Muscle of back (tissue), 11 donors: ENCODE measurements around the gene PGRMC2. TPM values are rescaled to one million over a fixed set of nuclear protein-coding genes. Genes with fewer than 3 reads are reported as not detected.

Source experiments
- DNase-seq, 3 donors: peaks; one replicate each; pipeline versions ENCODE4 v3.0.0 to v3.0.0-alpha.2; 2013
- polyA plus RNA-seq, 10 donors: library from polyadenylated mRNA; unstranded; fragments of 120-200 nt; gene quantifications; one replicate each; pipeline ENCODE4 v1.2.1, GENCODE V29; 2013; ENCODE audit not compliant: insufficient read length in 10 of 10

PGRMC2 gene
- polyA plus RNA-seq, 10 donors, result 64.2 to 88.5 (median 76.9) TPM

DNA sequence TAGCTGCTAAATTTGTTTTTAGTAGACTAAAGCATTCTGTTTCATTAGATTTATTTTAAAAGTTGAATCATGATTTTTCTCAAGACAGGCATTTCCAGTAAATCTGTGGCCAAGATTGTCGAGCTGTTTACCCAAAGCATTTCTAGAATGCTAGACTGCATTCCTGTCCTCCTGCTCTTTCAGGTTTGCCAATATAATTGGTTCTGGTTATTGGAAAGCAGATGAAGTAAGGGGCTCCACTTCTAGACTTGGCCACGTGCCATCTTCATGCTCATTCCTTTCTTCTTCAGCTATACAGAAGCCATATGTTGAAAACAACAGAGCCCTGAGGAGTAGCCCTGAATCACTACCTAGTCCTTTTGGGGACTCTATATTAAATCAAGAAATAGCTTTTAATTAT is 62.5 kb downstream of the PGRMC2 start:
- DNase-seq, result peak in 2 of 3 donors; percentile 25 to 86

DNA sequence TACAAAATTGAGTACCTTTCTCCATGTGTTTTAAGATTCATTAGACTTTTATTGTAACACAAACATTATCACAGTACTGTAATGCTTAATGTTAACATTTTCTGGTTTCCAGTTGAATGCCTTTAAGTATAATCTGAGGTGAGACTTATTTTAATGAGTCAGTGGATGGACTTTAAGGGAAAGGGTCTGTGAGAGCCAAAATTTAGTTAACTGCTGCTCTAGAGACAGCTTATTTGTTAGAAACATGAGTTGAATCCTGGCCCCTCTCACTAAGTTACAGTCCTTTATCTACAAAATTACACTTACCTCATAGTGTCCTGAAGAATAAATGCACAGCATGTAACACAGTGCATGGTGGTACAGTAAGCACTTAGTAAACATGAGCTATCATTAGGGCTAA is 66.0 kb downstream of the PGRMC2 start:
- no peak for DNase-seq

- peak in 1 of 3 donors; percentile 44 for DNase-seq
Observed at GRCh38 chr4:128220286-128221235, 67.1 kb downstream of the PGRMC2 start.

Other genes with a start within 250 kb of the PGRMC2 start
- gene LARP1B, start 226.5 kb downstream of the PGRMC2 start, polyA plus RNA-seq, result 10 to 100 TPM; 17.7 to 31.3 (median 22.2) TPM